H4 (cell line): ENCODE data around the gene KLHL26. TPM values are rescaled to one million over a fixed set of nuclear protein-coding genes. Genes with fewer than 3 reads are reported as not detected.

Source experiments
- DNase-seq: peaks from one replicate; pipeline ENCODE4 v3.0.0-alpha.2; 2015; ENCODE audit warnings: low spot score
- total RNA-seq: library from RNA; depleted of rRNA; stranded (reverse); fragments of >200 nt; shearing (Covaris generic); gene quantifications from 2 replicates; pipeline ENCODE4 v1.2.3, GENCODE V29; 2014; rRNA removed

The KLHL26 gene
- total RNA-seq, 1 experiment from 2014 or later: 2.3 TPM

- DNase-seq: no peak
These were observed 81.2 kb downstream of the KLHL26 start for GRCh38 chr19:18718015-18718526.

GRCh38 chr19:18718846-18719458, 82.1 kb downstream of the KLHL26 start:
- no peak for DNase-seq

- no peak for DNase-seq
These were observed 82.7 kb downstream of the KLHL26 start for GRCh38 chr19:18719541-18719940.

Other genes starting within 250 kb of the KLHL26 start
- gene LRRC25, start 239.4 kb upstream of the KLHL26 start, total RNA-seq: 0.06 and 0.35 TPM in 2 replicates
- 44.6 and 60.9 TPM in 2 replicates for gene SSBP4, start 217.6 kb upstream of the KLHL26 start, total RNA-seq
- 0.33 and 0.45 TPM in 2 replicates for gene ISYNA1, start 198.9 kb upstream of the KLHL26 start, total RNA-seq
- 4.9 and 5.8 TPM in 2 replicates for gene ELL, start 115.0 kb upstream of the KLHL26 start, total RNA-seq
- gene FKBP8, start 93.5 kb upstream of the KLHL26 start, total RNA-seq: 145 and 185 TPM in 2 replicates
- 139 and 150 TPM in 2 replicates for gene KXD1, start 79.2 kb upstream of the KLHL26 start, total RNA-seq
- 2,104 and 2,108 TPM in 2 replicates for gene UBA52, start 65.2 kb upstream of the KLHL26 start, total RNA-seq
- gene REX1BD, start 48.2 kb upstream of the KLHL26 start, total RNA-seq: 107 and 159 TPM in 2 replicates
- 19.4 and 35.4 TPM in 2 replicates for gene CRLF1, start 30.2 kb upstream of the KLHL26 start, total RNA-seq
- gene TMEM59L, start 24.2 kb upstream of the KLHL26 start, total RNA-seq: 1.2 and 3.2 TPM in 2 replicates
- 2.3 and 2.6 TPM in 2 replicates for gene CRTC1, start 46.7 kb downstream of the KLHL26 start, total RNA-seq
- gene COMP, start 154.3 kb downstream of the KLHL26 start, total RNA-seq: 0.08 TPM in 1 of 2 replicates, not detected in the other
- gene UPF1, start 194.9 kb downstream of the KLHL26 start, total RNA-seq: 33.8 and 46.2 TPM in 2 replicates